Pancreas (tissue), 10 donors: ENCODE data around the gene DENND1A. TPM values are rescaled to one million over a fixed set of nuclear protein-coding genes. Genes with fewer than 3 reads are reported as not detected.
"Not testable (repeated sequence)": the region's sequence is repeated elsewhere in the genome, so short reads cannot be mapped to it uniquely, and the experiment has no call there.

Experiments used
- ATAC-seq, 4 donors: fragments of 200-7000 bp; cut with Tn5 transposase; one replicate each; pipeline versions ENCODE4 v1.8.0 to v1.9.1; 2020; ENCODE audit warnings: mild to moderate bottlenecking in 4 of 4, moderate library complexity in 4 of 4
- DNase-seq, 6 donors: peaks; one replicate each; pipeline ENCODE4 v3.0.0-alpha.2; 2020
- FAIRE-seq: peaks from 2 replicates; lab custom pipeline; 2012; peaks lifted over from hg19 to GRCh38; lab: Jason Lieb, UNC
- H3K27ac ChIP-seq, 4 donors: fragments of 200-600 bp; sonication (generic); 1 replicate in 3 of 4; 2 replicates in 1 of 4; pipeline versions ENCODE4 v1.5.0 to v1.8.0; 2020
- H3K27me3 ChIP-seq, 4 donors: fragments of 200-600 bp; one replicate each; pipeline ENCODE4 v1.8.0; 2021
- H3K36me3 ChIP-seq, 3 donors: fragments of 200-600 bp; sonication (generic) in 1 of 3; one replicate each; pipeline versions ENCODE4 v1.5.0 to v1.8.0; 2020 to 2021
- H3K4me1 ChIP-seq, 3 donors: fragments of 200-600 bp; one replicate each; pipeline ENCODE4 v1.8.0; 2021
- H3K4me3 ChIP-seq, 4 donors: fragments of 200-600 bp; sonication (generic) in 2 of 4; one replicate each; pipeline versions ENCODE4 v1.5.0 to v1.8.0; 2020 to 2021
- H3K9me3 ChIP-seq, 4 donors: fragments of 200-600 bp; one replicate each; pipeline ENCODE4 v1.8.0; 2021
- CTCF ChIP-seq, 4 donors: fragments of 200-600 bp; sonication (generic) in 3 of 4; IDR thresholded peaks; one replicate each; pipeline versions ENCODE4 v1.5.0 to v1.8.0; 2021; ENCODE audit warnings: antibody characterized with exemption in 4 of 4
- WGBS, 2 donors: extraction: QIAGEN DNeasy Blood & Tissue Kit; methylation state at CpG; one replicate each; pipeline ENCODE4 v1.1.7; 2013; 5-methylcytosine and 5-hydroxymethylcytosine counted together
- intact Hi-C, 3 donors: fragments of 100-400 bp; cut with DNase I; formaldehyde crosslinking; loops; one replicate each; pipeline versions ENCODE4 v1.11.1 to v1.14.2; 2022
- polyA plus RNA-seq, 2 donors: library from polyadenylated mRNA; stranded (reverse); fragments of 200-250 nt; gene quantifications; one replicate each; pipeline ENCODE4 v1.2.3, GENCODE V29; 2013
- total RNA-seq, 6 donors: library from RNA; stranded (reverse); fragmentation: NEBNext Ultra II Directional in 4 of 6; extraction: Animal tissue kit (Norgen Biotek cat#: 25700) in 4 of 6; gene quantifications; one replicate each; pipeline versions ENCODE4 v1.2.1 to v1.2.4, GENCODE V29; 2021 to 2023
- donor health status: healthy with polysubstance abuse.
- donor health status: DM: no; HTN: no; CAD: no; lungs with moderate emphysema.
- donor health status: DM: no; HTN: no; CAD: no.
- donor health status: control.
- donor health status: control.
- donor health status: Bipolar disorder and iron deficiency.
- donor health status: DM: yes; HTN: yes; CAD: no.
- donor health status: DM: no; HTN: no; CAD: no.
- donor health status: DM: no; HTN: no; CAD: no.
- donor health status: DM: yes; HTN: yes; CAD: no.

DENND1A gene
- total and polyA plus RNA-seq, 8 donors = 4.5 to 8.3 (median 5.6) TPM

- Histone ChIP-seq H3K4me1 (no peaks in the 10 kb centered on the region), H3K27ac (no peak overlapping the region), H3K9me3 (no peaks in the 10 kb centered on the region), H3K4me3 (no peak overlapping the region), H3K36me3 (no peaks in the 10 kb centered on the region), H3K27me3 (no peaks in the 10 kb centered on the region)
- ATAC-seq (no peak), DNase-seq (no peak), FAIRE-seq (no peak)
- intact Hi-C loops = no loop called here
- TF ChIP-seq CTCF (IDR thresholded peaks at IDR 0.05) = no peak
These were observed 593.0 kb downstream of the DENND1A start for GRCh38 chr9:123336959-123337358.

GRCh38 chr9:123336449-123336848, 593.5 kb downstream of the DENND1A start:
- no peak for FAIRE-seq
- TF ChIP-seq CTCF (IDR thresholded peaks at IDR 0.05) = no peak
- no peak for DNase-seq
- Histone ChIP-seq H3K27ac (no peak overlapping the region), H3K9me3 (no peaks in the 10 kb centered on the region), H3K4me1 (no peaks in the 10 kb centered on the region), H3K36me3 (no peaks in the 10 kb centered on the region), H3K4me3 (no peak overlapping the region), H3K27me3 (no peaks in the 10 kb centered on the region)
- intact Hi-C loops = no loop called here
- 91 to 92% methylated on average over 3 of the region's 3 CpGs for WGBS, 2 donors
- no peak for ATAC-seq

- Histone ChIP-seq H3K4me3 (no peak overlapping the region), H3K27me3 (no peaks in the 10 kb centered on the region), H3K27ac (no peak overlapping the region), H3K4me1 (no peaks in the 10 kb centered on the region), H3K36me3 (no peaks in the 10 kb centered on the region), H3K9me3 (no peaks in the 10 kb centered on the region)
- intact Hi-C loops = no loop called here
- 44 to 51% methylated on average over 6 of the region's 6 CpGs for WGBS, 2 donors
- ATAC-seq = no peak
- DNase-seq = no peak
- no peak for TF ChIP-seq CTCF (IDR thresholded peaks at IDR 0.05)
- no peak for FAIRE-seq
These were observed 594.0 kb downstream of the DENND1A start for GRCh38 chr9:123335986-123336329.

- DNase-seq = no peak
- WGBS, 2 donors = 35 to 44% methylated on average over 9 of the region's 9 CpGs
- Histone ChIP-seq H3K36me3 (no peaks in the 10 kb centered on the region), H3K27me3 (no peaks in the 10 kb centered on the region), H3K4me3 (no peak overlapping the region), H3K27ac (no peak overlapping the region), H3K9me3 (no peaks in the 10 kb centered on the region), H3K4me1 (no peaks in the 10 kb centered on the region)
- no peak for FAIRE-seq
- peak in 3 of 4 donors; percentile 50 to 71 (median 61) for ATAC-seq
- intact Hi-C loops = no loop called here
- no peak for TF ChIP-seq CTCF (IDR thresholded peaks at IDR 0.05)
These were observed 594.5 kb downstream of the DENND1A start for GRCh38 chr9:123335193-123335985.

GRCh38 chr9:123334639-123335038, 595.3 kb downstream of the DENND1A start:
- no peaks in the 10 kb centered on the region for H3K36me3 ChIP-seq
- DNase-seq (no peak), FAIRE-seq (no peak), ATAC-seq (no peak)
- WGBS, 2 donors = 90 to 95% methylated on average over 3 of the region's 3 CpGs
- H3K4me1 ChIP-seq = no peaks in the 10 kb centered on the region
- no peak overlapping the region for H3K27ac ChIP-seq
- H3K4me3 ChIP-seq = no peak overlapping the region
- no peaks in the 10 kb centered on the region for H3K27me3 ChIP-seq
- no peaks in the 10 kb centered on the region for H3K9me3 ChIP-seq
- TF ChIP-seq CTCF (IDR thresholded peaks at IDR 0.05) = no peak
- intact Hi-C loops = no loop called here

- H3K9me3 ChIP-seq, H3K36me3 ChIP-seq, H3K4me3 ChIP-seq, FAIRE-seq, intact Hi-C loops, H3K4me1 ChIP-seq, H3K27ac ChIP-seq, H3K27me3 ChIP-seq, DNase-seq: not testable (repeated sequence)
- WGBS, 2 donors = 57 to 66% methylated on average over 8 of the region's 8 CpGs
- ATAC-seq = peak in 3 of 4 donors; percentile 28 to 49 (median 39)
These were observed 596.8 kb downstream of the DENND1A start for GRCh38 chr9:123333058-123333669.
